OCI-LY1 (cell line): ENCODE results near the gene CHMP6.

ENCODE experiments used
- H2AFZ ChIP-seq: fragments of 200-600 bp; sonication (generic), shearing (Covaris generic); 2 replicates; pipeline ENCODE4 v1.6.0; 2014; ENCODE audit warnings: antibody characterized with exemption, mild to moderate bottlenecking, low read length
- H3F3A ChIP-seq: fragments of 200-600 bp; sonication (generic), shearing (Covaris generic); 2 replicates; pipeline ENCODE4 v1.6.0; 2014; ENCODE audit warnings: mild to moderate bottlenecking, antibody characterized with exemption, low read length, moderate library complexity; ENCODE audit not compliant: insufficient read depth
- H3K27ac ChIP-seq: fragments of 200-600 bp; sonication (generic); 2 replicates; pipeline ENCODE4 v1.5.1; 2014; ENCODE audit warnings: low read length, mixed run types, mild to moderate bottlenecking, low read depth; ENCODE audit not compliant: poor library complexity, severe bottlenecking
- H3K27me3 ChIP-seq: fragments of 200-600 bp; sonication (generic); 2 replicates; pipeline ENCODE4 v1.6.0; 2014; ENCODE audit warnings: antibody characterized with exemption, mild to moderate bottlenecking, low read length, moderate library complexity; ENCODE audit not compliant: insufficient read depth
- H3K36me3 ChIP-seq: fragments of 200-600 bp; sonication (generic); 2 replicates; pipeline ENCODE4 v1.6.1; 2014; ENCODE audit warnings: mild to moderate bottlenecking, antibody characterized with exemption, low read length, moderate library complexity, mixed read lengths; ENCODE audit not compliant: insufficient read depth
- H3K4me1 ChIP-seq: fragments of 200-600 bp; sonication (generic); 2 replicates; pipeline ENCODE4 v1.5.1; 2014; ENCODE audit warnings: mild to moderate bottlenecking, low read length, moderate library complexity; ENCODE audit not compliant: insufficient read depth, severe bottlenecking
- H3K4me2 ChIP-seq: fragments of 200-600 bp; sonication (generic), shearing (Covaris generic); 2 replicates; pipeline ENCODE4 v1.6.1; 2014; ENCODE audit warnings: low read length
- H3K4me3 ChIP-seq: fragments of 200-600 bp; sonication (generic); 2 replicates; pipeline ENCODE4 v1.5.1; 2014; ENCODE audit warnings: low read length, low read depth, mild to moderate bottlenecking, mixed read lengths; ENCODE audit not compliant: poor library complexity, severe bottlenecking
- H3K79me2 ChIP-seq: fragments of 200-600 bp; shearing (Covaris generic); 2 replicates; pipeline ENCODE4 v1.6.1; 2016; ENCODE audit warnings: mixed run types, low read length, mixed read lengths; ENCODE audit not compliant: insufficient read depth
- H3K9ac ChIP-seq: fragments of 200-600 bp; sonication (generic), shearing (Covaris generic); 2 replicates; pipeline ENCODE4 v1.6.1; 2014; ENCODE audit warnings: mild to moderate bottlenecking, low read length, mixed read lengths
- H3K9me2 ChIP-seq: fragments of 200-600 bp; sonication (generic), shearing (Covaris generic); 2 replicates; pipeline ENCODE4 v1.6.1; 2014; ENCODE audit warnings: low read depth, mild to moderate bottlenecking, low read length, mixed read lengths
- H3K9me3 ChIP-seq: fragments of 200-600 bp; shearing (Covaris generic); 2 replicates; pipeline ENCODE4 v1.6.1; 2014; ENCODE audit warnings: low read length, mixed read lengths
- H4K20me1 ChIP-seq: fragments of 200-600 bp; sonication (generic), shearing (Covaris generic); 2 replicates; pipeline ENCODE4 v1.6.0; 2016; ENCODE audit warnings: mild to moderate bottlenecking, low read length; ENCODE audit not compliant: insufficient read depth
- EZH2 ChIP-seq: fragments of 200-600 bp; sonication (generic), shearing (Covaris generic); IDR thresholded peaks from 2 replicates; pipeline ENCODE4 v1.8.0; 2017; ENCODE audit warnings: borderline replicate concordance, mixed run types, mild to moderate bottlenecking, antibody characterized with exemption, low read length, moderate library complexity, mixed read lengths
- TF ChIP-seq, protein P1 (sequence below): fragments of 200-600 bp; sonication (generic), shearing (Covaris generic); IDR thresholded peaks from 2 replicates; pipeline ENCODE4 v1.5.1; 2017; ENCODE audit warnings: mild to moderate bottlenecking, antibody characterized with exemption, low read length, moderate library complexity, mixed read lengths

The CHMP6 gene

DNA sequence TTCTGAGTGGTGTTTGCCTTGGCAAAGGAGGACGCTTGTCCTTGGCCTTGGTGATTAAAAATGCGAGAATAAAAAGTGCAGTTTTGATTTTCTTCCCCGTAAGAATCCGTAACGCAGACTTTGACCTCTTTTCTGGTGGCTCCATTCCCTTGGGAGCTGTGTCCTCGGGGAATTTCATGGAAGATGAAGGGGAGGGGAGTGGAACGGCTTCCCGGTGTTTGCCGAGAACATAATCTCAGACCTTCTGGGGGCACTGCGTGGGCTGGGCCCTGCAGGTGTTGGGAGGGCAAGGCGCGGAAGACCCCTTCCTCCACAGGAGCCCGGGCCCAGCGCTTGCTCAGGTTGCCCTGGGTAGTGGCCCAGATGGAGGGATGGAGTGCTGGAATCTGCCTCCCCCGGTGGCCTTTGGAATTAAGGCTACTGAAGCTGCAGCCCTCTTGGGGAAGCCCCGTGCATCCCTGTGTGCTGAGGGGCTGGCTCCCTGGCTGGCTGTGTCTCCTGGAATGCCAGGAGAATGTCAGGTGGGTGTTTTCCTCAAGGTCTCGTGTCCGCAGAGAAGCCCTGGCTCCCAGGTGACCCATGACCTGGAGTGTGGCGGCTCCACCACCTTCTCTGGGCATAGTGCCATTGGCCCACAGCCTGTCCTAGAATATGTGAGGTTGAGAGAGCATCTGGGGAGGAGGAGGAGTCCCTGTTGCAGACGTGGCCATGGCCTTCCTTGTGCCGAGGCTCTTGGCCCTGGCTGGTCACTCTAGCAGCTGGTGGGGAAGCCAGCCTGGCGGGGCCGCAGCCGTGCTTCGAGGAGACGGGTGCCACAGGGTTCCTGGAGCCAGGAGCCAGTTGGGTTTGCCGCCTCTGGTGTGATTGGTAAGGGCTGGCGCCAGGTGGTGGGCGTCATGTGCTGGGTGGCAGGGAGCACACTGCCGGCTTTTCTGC lies 46.4 kb downstream of the CHMP6 start:
- H3K79me2 ChIP-seq: no peaks in the 10 kb centered on the region
- no peaks in the 10 kb centered on the region for H3K9me2 ChIP-seq
- H3K4me1 ChIP-seq: no peaks in the 10 kb centered on the region
- H3F3A ChIP-seq: no peaks in the 10 kb centered on the region
- no peak overlapping the region for H3K4me3 ChIP-seq
- TF ChIP-seq, protein P1, sequence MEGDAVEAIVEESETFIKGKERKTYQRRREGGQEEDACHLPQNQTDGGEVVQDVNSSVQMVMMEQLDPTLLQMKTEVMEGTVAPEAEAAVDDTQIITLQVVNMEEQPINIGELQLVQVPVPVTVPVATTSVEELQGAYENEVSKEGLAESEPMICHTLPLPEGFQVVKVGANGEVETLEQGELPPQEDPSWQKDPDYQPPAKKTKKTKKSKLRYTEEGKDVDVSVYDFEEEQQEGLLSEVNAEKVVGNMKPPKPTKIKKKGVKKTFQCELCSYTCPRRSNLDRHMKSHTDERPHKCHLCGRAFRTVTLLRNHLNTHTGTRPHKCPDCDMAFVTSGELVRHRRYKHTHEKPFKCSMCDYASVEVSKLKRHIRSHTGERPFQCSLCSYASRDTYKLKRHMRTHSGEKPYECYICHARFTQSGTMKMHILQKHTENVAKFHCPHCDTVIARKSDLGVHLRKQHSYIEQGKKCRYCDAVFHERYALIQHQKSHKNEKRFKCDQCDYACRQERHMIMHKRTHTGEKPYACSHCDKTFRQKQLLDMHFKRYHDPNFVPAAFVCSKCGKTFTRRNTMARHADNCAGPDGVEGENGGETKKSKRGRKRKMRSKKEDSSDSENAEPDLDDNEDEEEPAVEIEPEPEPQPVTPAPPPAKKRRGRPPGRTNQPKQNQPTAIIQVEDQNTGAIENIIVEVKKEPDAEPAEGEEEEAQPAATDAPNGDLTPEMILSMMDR: no peak
- no peak for TF ChIP-seq EZH2
- H4K20me1 ChIP-seq: no peaks in the 10 kb centered on the region
- no peak overlapping the region for H2AFZ ChIP-seq
- H3K9me3 ChIP-seq: no peaks in the 10 kb centered on the region
- H3K4me2 ChIP-seq: no peak overlapping the region
- H3K27ac ChIP-seq: no peak overlapping the region
- H3K27me3 ChIP-seq: peaks cover 7% of the 10 kb centered on the region; the same call in 1 of the 2 replicates
- no peak overlapping the region for H3K9ac ChIP-seq
- H3K36me3 ChIP-seq: no peaks in the 10 kb centered on the region

DNA sequence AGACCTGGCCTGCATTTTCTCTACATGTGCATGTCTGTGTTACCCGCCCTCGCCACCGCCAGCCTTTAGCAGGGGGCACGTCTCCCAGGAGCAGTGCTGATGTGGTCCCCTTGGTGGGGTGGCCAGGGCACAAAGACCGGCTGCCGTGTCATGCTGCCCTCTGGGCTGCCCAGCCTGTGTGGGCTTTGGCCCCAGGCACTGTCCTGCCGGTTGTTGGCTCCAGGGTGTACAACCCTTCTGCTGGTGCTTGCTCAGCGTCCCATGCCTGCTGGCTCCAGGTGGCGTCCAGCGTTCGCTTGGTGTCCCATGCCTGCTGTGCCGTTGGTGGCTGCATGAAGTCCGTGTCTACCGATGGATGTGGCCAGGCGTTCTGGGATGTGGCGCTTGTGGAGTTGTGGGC lies 47.5 kb downstream of the CHMP6 start:
- TF ChIP-seq EZH2: no peak
- TF ChIP-seq, protein P1: no peak
- Histone ChIP-seq H3K4me2 (no peak overlapping the region), H3K9ac (no peak overlapping the region), H3K36me3 (no peaks in the 10 kb centered on the region), H3K27me3 (peaks cover 12% of the 10 kb centered on the region; the same call in 1 of the 2 replicates), H2AFZ (no peak overlapping the region), H3K9me2 (no peaks in the 10 kb centered on the region), H4K20me1 (no peaks in the 10 kb centered on the region), H3K4me3 (no peak overlapping the region), H3K27ac (no peak overlapping the region), H3K9me3 (no peaks in the 10 kb centered on the region), H3K79me2 (no peaks in the 10 kb centered on the region), H3F3A (no peaks in the 10 kb centered on the region), H3K4me1 (no peaks in the 10 kb centered on the region)

- Histone ChIP-seq H3K27me3 (peaks cover 12% of the 10 kb centered on the region; the same call in 1 of the 2 replicates), H3K9ac (no peak overlapping the region), H2AFZ (no peak overlapping the region), H3K27ac (no peak overlapping the region), H4K20me1 (no peaks in the 10 kb centered on the region), H3K4me2 (no peak overlapping the region), H3F3A (no peaks in the 10 kb centered on the region), H3K4me3 (no peak overlapping the region), H3K9me3 (no peaks in the 10 kb centered on the region), H3K79me2 (no peaks in the 10 kb centered on the region), H3K4me1 (no peaks in the 10 kb centered on the region), H3K36me3 (no peaks in the 10 kb centered on the region), H3K9me2 (no peaks in the 10 kb centered on the region)
- TF ChIP-seq, protein P1: no peak
- no peak for TF ChIP-seq EZH2
Observed at GRCh38 chr17:81039854-81040758, 48.5 kb downstream of the CHMP6 start.
